Measurements from ENCODE around the gene ZNF407.

DNA sequence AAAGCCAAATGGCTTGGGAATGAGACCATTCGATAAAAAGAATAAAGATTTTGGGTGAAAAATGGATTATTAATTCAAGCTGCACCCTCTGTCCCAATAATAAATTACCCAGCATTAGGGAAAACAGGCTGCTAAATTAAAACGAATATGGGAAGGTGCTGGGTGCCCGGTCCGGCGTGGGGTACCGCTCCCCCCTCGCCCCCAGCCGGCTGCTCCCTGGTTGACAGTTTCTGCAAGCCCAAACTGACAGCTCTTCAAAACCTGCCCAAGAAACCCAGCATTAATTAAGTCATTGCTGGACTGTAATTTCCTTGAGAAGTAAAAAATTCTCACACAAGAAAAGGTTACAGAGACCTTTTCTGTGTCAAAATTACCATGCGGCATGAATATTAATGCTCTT lies 512.6 kb downstream of the ZNF407 start:
- TF ChIP-seq GATA3 (IDR thresholded peaks at IDR 0.05; ENCODE audit: low read depth, low read length) (no peak), GATA2 (IDR thresholded peaks at IDR 0.05; ENCODE audit: low read depth, low read length) (no peak)

Data from SH-SY5Y (cell line).